GM13977 (cell line): ENCODE results near the gene GNAO1.
"Not testable (repeated sequence)": the region's sequence is repeated elsewhere in the genome, so short reads cannot be mapped to it uniquely, and the experiment has no call there.

ENCODE experiments used
- DNase-seq: peaks from one replicate; pipeline ENCODE4 v3.0.0; 2012; ENCODE audit warnings: low spot score
- in situ Hi-C: fragments of 300-500 bp; cut with MboI; formaldehyde crosslinking; loops from one replicate; pipeline ENCODE4 v1.12.0; 2022; ENCODE audit warnings: low sequenced_read_pairs, low pct_unique_long_range_greater_than_20kb, mixed read lengths, inconsistent platforms; ENCODE audit not compliant: unreplicated experiment
- TF ChIP-seq, protein P1 (sequence below): IDR thresholded peaks from 2 replicates; pipeline ENCODE4 v1.5.1; 2012; ENCODE audit warnings: mild to moderate bottlenecking, control low read depth; ENCODE audit not compliant: insufficient read depth; ENCODE audit errors: extremely low read depth, missing control alignments

Gene GNAO1

DNA sequence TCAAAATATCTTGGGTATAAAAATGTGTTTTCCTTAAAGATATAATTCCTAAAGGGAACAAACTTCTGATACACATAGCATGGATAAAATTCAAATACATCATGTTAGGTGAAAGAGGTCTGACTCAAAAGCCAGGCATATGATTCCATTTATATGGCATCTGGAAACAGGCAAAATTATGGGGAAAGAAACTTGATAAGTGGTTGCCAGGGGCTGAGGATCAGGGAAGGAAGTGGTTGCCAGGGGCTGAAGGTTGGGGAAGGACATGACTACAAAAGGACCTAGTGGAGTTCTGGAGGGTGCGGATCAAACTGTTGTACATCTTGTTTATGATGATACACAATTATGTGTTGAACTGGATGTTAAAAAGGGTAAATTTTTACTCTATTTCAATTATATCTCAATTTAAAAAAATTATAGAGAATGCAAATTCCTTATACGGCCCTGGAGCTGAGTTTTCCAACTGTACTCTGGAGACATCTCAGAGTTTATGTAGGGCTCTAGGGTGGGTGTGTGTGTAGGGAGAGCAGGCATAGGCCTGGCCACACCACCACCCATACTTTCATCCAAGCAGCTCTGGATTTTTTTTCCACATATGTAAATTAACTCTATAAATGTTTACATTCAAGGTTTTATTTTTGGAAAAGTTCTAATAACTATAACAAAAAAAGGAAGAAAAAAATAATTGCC lies 179.0 kb downstream of the GNAO1 start:
- DNase-seq, result no peak
- in situ Hi-C loops, result no loop called here
- TF ChIP-seq, protein P1, sequence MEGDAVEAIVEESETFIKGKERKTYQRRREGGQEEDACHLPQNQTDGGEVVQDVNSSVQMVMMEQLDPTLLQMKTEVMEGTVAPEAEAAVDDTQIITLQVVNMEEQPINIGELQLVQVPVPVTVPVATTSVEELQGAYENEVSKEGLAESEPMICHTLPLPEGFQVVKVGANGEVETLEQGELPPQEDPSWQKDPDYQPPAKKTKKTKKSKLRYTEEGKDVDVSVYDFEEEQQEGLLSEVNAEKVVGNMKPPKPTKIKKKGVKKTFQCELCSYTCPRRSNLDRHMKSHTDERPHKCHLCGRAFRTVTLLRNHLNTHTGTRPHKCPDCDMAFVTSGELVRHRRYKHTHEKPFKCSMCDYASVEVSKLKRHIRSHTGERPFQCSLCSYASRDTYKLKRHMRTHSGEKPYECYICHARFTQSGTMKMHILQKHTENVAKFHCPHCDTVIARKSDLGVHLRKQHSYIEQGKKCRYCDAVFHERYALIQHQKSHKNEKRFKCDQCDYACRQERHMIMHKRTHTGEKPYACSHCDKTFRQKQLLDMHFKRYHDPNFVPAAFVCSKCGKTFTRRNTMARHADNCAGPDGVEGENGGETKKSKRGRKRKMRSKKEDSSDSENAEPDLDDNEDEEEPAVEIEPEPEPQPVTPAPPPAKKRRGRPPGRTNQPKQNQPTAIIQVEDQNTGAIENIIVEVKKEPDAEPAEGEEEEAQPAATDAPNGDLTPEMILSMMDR, result no peak

- DNase-seq, result no peak
- TF ChIP-seq, protein P1, result no peak
- in situ Hi-C loops, result no loop called here
These were observed 179.8 kb downstream of the GNAO1 start for GRCh38 chr16:56370875-56371659.

GRCh38 chr16:56371660-56371937 lies 180.3 kb downstream of the GNAO1 start:
- in situ Hi-C loops, result no loop called here
- no peak for DNase-seq
- TF ChIP-seq, protein P1, result no peak

DNA sequence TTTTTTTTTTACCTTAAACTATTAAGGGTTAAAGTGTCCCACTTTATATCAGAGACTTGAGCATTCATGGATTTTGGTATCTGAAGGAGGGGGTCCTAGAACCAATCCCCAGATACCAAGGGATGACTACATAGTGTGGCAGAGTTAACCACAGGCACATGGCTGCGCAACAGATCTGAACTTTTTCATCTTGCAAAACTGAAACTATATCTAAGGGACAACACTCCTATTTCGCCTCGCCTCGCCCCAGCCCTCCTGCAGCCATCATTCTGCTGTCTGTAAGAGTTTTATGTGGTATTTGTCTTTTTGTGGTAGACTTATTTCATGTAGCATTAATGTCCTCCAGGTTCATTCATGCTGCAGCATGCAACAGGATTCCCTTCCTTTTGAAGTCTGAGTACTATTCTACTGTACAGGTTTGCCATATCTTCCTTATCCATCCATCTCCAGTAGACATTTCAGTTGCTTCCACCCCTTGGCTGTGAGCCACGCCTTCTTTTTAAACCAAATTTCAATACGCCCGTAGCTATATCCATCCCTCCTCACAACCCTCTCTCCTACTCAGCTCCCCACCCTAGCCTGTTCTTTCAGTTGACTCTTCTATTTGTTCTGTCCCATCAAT lies 180.8 kb downstream of the GNAO1 start:
- no peak for DNase-seq
- TF ChIP-seq, protein P1, result no peak
- in situ Hi-C loops, result no loop called here

DNA sequence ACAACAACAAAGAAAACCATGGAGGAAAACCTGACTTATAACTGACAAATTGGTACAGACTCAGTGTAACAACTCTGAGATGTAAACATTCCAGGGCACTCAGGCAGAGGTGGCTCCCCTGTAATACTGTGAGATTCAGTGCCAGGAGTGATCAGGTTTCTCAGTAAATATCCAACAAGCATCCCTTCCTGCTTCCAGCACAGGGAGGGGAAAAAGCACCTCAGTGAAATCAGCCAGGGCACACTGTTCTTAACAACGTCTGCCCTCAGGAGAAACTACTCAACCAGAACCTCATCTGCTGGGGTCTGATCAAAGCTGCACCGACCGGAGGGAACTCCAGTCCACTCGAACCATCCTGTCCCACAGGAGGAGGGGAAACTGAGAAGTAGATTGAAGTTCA lies 181.7 kb downstream of the GNAO1 start:
- in situ Hi-C loops, result no loop called here
- DNase-seq, result no peak
- TF ChIP-seq, protein P1, result no peak

- DNase-seq, in situ Hi-C loops: not testable (repeated sequence)
These were observed 184.5 kb downstream of the GNAO1 start for GRCh38 chr16:56375792-56376191.

DNA sequence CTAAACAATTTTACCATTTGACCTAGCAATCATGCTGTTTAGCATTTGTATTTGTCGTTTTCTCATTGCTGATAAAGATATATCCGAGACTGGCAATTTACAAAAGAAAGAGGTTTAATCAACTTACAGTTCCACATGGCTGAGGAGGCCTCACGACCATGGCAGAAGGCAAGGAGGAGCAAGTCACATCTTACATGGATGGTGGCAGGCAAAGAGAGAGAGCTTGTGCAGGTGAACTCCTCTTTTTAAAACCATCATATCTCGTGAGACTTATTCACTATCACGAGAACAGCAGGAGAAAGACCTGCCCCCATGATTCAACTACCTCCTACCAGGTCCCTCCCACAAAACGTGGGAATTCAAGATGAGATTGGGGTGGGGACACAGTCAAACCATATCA lies 187.8 kb downstream of the GNAO1 start:
- DNase-seq, in situ Hi-C loops: not testable (repeated sequence)

- DNase-seq, in situ Hi-C loops: not testable (repeated sequence)
These were observed 189.6 kb downstream of the GNAO1 start for GRCh38 chr16:56380778-56381485.
